Measurements from ENCODE around the gene DDX19B.
"Not testable (repeated sequence)": the region's sequence is repeated elsewhere in the genome, so short reads cannot be mapped to it uniquely, and the experiment has no call there.

The DDX19B gene

GRCh38 chr16:70298988-70299938 lies at the start of gene DDX19B:
DDX19B (plus strand) TSS chr16:70299186; CDS start chr16:70299298, 112 bp downstream.
- peak; percentile 70 for DNase-seq

- not testable (repeated sequence) for DNase-seq
Observed at GRCh38 chr16:70249697-70250096, 49.3 kb upstream of the DDX19B start.

GRCh38 chr16:70250748-70251628 lies 48.0 kb upstream of the DDX19B start:
- peak; percentile 27 for DNase-seq

GRCh38 chr16:70251629-70252354 lies 47.2 kb upstream of the DDX19B start, which contains the start of gene EXOSC6:
EXOSC6 (minus strand) TSS chr16:70251940; CDS start chr16:70251900, 40 bp downstream.
- DNase-seq, result peak; percentile 93

- DNase-seq, result no peak
Observed at GRCh38 chr16:70252355-70252988, 46.5 kb upstream of the DDX19B start.

GRCh38 chr16:70253291-70254106 lies 45.5 kb upstream of the DDX19B start:
- no peak for DNase-seq

GRCh38 chr16:70254180-70254964 lies 44.6 kb upstream of the DDX19B start:
- no peak for DNase-seq

- no peak for DNase-seq
Observed at GRCh38 chr16:70254965-70255286, 44.1 kb upstream of the DDX19B start.

- no peak for DNase-seq
Observed at GRCh38 chr16:70255574-70255973, 43.4 kb upstream of the DDX19B start.

- no peak for DNase-seq
Observed at GRCh38 chr16:70257391-70257790, 41.6 kb upstream of the DDX19B start.

GRCh38 chr16:70258065-70258464 lies 40.9 kb upstream of the DDX19B start:
- DNase-seq, result no peak

GRCh38 chr16:70258946-70259345 lies 40.0 kb upstream of the DDX19B start:
- no peak for DNase-seq

- not testable (repeated sequence) for DNase-seq
Observed at GRCh38 chr16:70259903-70260302, 39.1 kb upstream of the DDX19B start.

- no peak for DNase-seq
Observed at GRCh38 chr16:70267516-70267915, 31.5 kb upstream of the DDX19B start.

- DNase-seq, result not testable (repeated sequence)
Observed at GRCh38 chr16:70267922-70268321, 31.1 kb upstream of the DDX19B start.

GRCh38 chr16:70269471-70269870 lies 29.5 kb upstream of the DDX19B start:
- no peak for DNase-seq

GRCh38 chr16:70270176-70270575 lies 28.8 kb upstream of the DDX19B start:
- DNase-seq, result no peak

- no peak for DNase-seq
Observed at GRCh38 chr16:70271696-70272095, 27.3 kb upstream of the DDX19B start.

GRCh38 chr16:70276392-70276791 lies 22.6 kb upstream of the DDX19B start:
- no peak for DNase-seq

- not testable (repeated sequence) for DNase-seq
Observed at GRCh38 chr16:70287304-70287971, 11.5 kb upstream of the DDX19B start.
